ENCODE data around the gene TIMM23.

GRCh38 chr10:46019569-46020343 lies 47.5 kb downstream of the TIMM23 start:
- TF ChIP-seq, protein P1, sequence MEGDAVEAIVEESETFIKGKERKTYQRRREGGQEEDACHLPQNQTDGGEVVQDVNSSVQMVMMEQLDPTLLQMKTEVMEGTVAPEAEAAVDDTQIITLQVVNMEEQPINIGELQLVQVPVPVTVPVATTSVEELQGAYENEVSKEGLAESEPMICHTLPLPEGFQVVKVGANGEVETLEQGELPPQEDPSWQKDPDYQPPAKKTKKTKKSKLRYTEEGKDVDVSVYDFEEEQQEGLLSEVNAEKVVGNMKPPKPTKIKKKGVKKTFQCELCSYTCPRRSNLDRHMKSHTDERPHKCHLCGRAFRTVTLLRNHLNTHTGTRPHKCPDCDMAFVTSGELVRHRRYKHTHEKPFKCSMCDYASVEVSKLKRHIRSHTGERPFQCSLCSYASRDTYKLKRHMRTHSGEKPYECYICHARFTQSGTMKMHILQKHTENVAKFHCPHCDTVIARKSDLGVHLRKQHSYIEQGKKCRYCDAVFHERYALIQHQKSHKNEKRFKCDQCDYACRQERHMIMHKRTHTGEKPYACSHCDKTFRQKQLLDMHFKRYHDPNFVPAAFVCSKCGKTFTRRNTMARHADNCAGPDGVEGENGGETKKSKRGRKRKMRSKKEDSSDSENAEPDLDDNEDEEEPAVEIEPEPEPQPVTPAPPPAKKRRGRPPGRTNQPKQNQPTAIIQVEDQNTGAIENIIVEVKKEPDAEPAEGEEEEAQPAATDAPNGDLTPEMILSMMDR (conservative IDR thresholded peaks at IDR 0.05; ENCODE audit: low read depth, low read length) = no peak
- no peak for TF ChIP-seq EZH2 (IDR thresholded peaks at IDR 0.05; ENCODE audit: borderline replicate concordance, low read depth, low read length, poor library complexity, severe bottlenecking)

Data from A673 (cell line).